ENCODE data around the gene ACSL5.

Gene ACSL5

DNA sequence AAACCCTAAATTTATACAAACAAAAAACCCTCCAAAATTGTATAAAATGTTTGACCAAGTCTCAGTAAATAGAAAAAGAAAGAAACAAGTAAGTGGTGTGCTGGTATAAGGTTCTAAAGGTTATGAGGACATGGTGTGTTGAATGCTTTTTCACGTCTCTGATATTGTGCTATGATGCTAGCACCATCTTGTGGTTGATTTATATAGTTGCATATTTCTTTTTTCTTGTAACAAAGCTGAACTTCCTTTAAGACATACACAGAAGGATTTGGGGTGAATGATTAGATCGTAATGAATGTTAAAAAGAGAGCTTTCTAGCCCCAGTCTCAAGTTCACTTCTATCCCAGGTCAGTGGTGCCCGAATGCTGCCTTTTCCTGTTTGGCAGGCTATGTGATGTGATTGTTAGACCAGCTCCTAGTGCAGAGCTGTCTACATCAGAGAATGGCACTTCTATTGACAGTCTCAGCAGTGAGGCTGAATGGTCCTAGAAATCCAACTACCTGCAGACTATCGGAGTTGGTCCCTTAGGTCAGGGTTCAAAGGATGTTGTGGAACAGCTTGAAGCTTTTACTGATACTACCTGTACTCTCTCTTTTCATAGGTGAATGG lies 98.1 kb downstream of the ACSL5 start:
- peak; percentile 74 for DNase-seq

DNA sequence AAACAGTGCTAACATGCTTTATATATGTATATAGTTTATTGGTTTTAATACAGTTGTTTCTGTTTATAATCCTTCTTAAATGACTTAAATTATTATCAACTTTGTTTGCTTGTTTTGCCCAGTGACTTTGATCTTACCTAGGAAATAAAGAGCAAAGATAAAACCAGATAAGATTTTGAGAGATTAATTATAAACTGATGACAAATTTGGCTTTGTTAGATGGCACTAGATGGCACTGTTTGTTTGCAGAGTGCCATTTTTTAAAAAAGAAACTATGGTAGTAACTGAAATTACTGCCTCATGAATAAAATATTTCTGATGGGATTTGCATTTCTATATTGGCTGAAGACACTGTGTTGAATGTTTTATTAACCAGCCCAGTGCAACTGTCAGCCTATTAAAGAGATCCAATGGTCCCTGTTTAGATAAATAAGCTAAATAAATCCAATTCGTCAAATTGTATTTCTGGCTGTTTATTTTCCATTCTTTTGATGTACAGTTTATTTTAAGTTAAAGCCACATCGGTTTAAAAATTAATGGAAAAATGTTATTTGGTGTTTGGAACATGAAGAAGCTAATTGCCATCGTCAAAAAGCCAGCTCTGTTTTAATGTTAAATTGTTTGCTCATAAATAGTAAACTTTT lies 101.8 kb downstream of the ACSL5 start:
- DNase-seq: peak; percentile 16

Data from hematopoietic multipotent progenitor cell treated with erythropoietin and hydrocortisone succinate and interleukin-3 and kit ligand, for 8 days (in vitro differentiated cells).